Heart right ventricle (tissue), 16 donors: Measurements from ENCODE around the gene PGRMC2. TPM values are rescaled to one million over a fixed set of nuclear protein-coding genes. Genes with fewer than 3 reads are reported as not detected.

Experiments used
- ATAC-seq, 8 donors: fragments of 200-7000 bp; cut with Tn5 transposase; one replicate each; pipeline ENCODE4 v1.9.1; 2020; ENCODE audit warnings: mild to moderate bottlenecking in 8 of 8, moderate library complexity in 8 of 8, moderate number of reproducible peaks in 1 of 8
- DNase-seq, 2 donors: peaks; one replicate each; pipeline ENCODE4 v3.0.0-alpha.2; 2020
- H3K27ac ChIP-seq, 10 donors: fragments of 200-600 bp; sonication (generic) in 2 of 10; one replicate each; pipeline versions ENCODE4 v1.5.0 to v1.8.0; 2020 to 2022; ENCODE audit warnings: mild to moderate bottlenecking in 3 of 10
- H3K27me3 ChIP-seq, 7 donors: fragments of 200-600 bp; one replicate each; pipeline ENCODE4 v1.8.0; 2021 to 2022; ENCODE audit warnings: mild to moderate bottlenecking in 2 of 7
- H3K36me3 ChIP-seq, 9 donors: fragments of 200-600 bp; sonication (generic) in 1 of 9; one replicate each; pipeline versions ENCODE4 v1.5.0 to v1.8.0; 2020 to 2022; ENCODE audit warnings: mild to moderate bottlenecking in 2 of 9
- H3K4me1 ChIP-seq, 9 donors: fragments of 200-600 bp; sonication (generic) in 1 of 9; one replicate each; pipeline versions ENCODE4 v1.5.0 to v1.8.0; 2020 to 2022; ENCODE audit warnings: mild to moderate bottlenecking in 4 of 9
- H3K4me3 ChIP-seq, 10 donors: fragments of 200-600 bp; sonication (generic) in 2 of 10; one replicate each; pipeline versions ENCODE4 v1.5.0 to v1.8.0; 2020 to 2022; ENCODE audit warnings: mild to moderate bottlenecking in 7 of 10, moderate library complexity in 2 of 10
- H3K9me3 ChIP-seq, 11 donors: fragments of 200-600 bp in 10 of 11; sonication (generic) in 2 of 11; one replicate each; pipeline versions ENCODE4 v1.5.0 to v1.8.0; 2013 to 2022; ENCODE audit warnings: mild to moderate bottlenecking in 2 of 11, control low read depth in 1 of 11, moderate library complexity in 1 of 11
- CTCF ChIP-seq, 9 donors: fragments of 200-600 bp; sonication (generic) in 2 of 9; IDR thresholded peaks; one replicate each; pipeline versions ENCODE4 v1.5.0 to v1.8.0; 2021 to 2022; ENCODE audit warnings: antibody characterized with exemption in 9 of 9, mild to moderate bottlenecking in 5 of 9, moderate library complexity in 1 of 9
- WGBS, 2 donors: extraction: QIAGEN DNeasy Blood & Tissue Kit; methylation state at CpG; one replicate each; pipeline ENCODE4 v1.1.7; 2013; ENCODE audit warnings: inconsistent platforms in 1 of 2; 5-methylcytosine and 5-hydroxymethylcytosine counted together
- intact Hi-C, 10 donors: fragments of 100-400 bp; cut with DNase I; formaldehyde crosslinking; loops; one replicate each; pipeline versions ENCODE4 v1.11.1 to v1.14.2; 2022
- polyA plus RNA-seq, 2 donors: library from polyadenylated mRNA; stranded (reverse); fragments of 200-250 nt; gene quantifications; one replicate each; pipeline ENCODE4 v1.2.3, GENCODE V29; 2013
- total RNA-seq, 10 donors: library from RNA; stranded (reverse); fragmentation: NEBNext Ultra II Directional in 3 of 10; extraction: Animal tissue kit (Norgen Biotek cat#: 25700) in 3 of 10; gene quantifications; one replicate each; pipeline versions ENCODE4 v1.2.1 to v1.2.4, GENCODE V29; 2021 to 2023
- donor health status: Arrhythmogenic right ventricular cardiomyopathy.
- donor health status: ischemic (EF 13 %, LVEDD 7.1; RV severe dilation, severe dysfunction).
- donor health status: healthy with polysubstance abuse.
- donor health status: DM: no; HTN: yes; CAD: no.
- donor health status: DM: no; HTN: no; CAD: no.
- donor health status: ischemic (EF 25% LVEDD 6.9; RV normal size, moderate dysfunction).
- donor health status: ischemic (EF 25% LVEDD 5.7; RV mildly dilated, moderate dysfunction).
- donor health status: healthy.
- donor health status: DM: yes; HTN: yes; CAD: no.
- donor health status: Ischemic cardiomyopathy.
- donor health status: ischemic (EF 35%, LVEDD 5.7; RV mildly dilated, moderate dysfunction).
- donor health status: nonischemic (EF 11% LVEDD 7.7; RV severe dilation, severe dysfunction).
- donor health status: DM: yes; HTN: yes; CAD: no.
- donor health status: PGD.
- donor health status: ischemic (EF 29% LVEDD 5.4; RV normal size, mild dysfunction).
- donor health status: nonischemic (EF 23%, LVEDD 6.1; RV moderate dilation, normal function).

PGRMC2 gene
- total and polyA plus RNA-seq, 12 donors: 26.0 to 78.9 (median 66.6) TPM

- H3K9me3 ChIP-seq: no peaks in the 10 kb centered on the region
- TF ChIP-seq CTCF (IDR thresholded peaks at IDR 0.05): no peak
- no peaks in the 10 kb centered on the region for H3K27me3 ChIP-seq
- H3K4me3 ChIP-seq: no peak overlapping the region
- no peak for ATAC-seq
- H3K36me3 ChIP-seq: no peaks in the 10 kb centered on the region
- H3K4me1 ChIP-seq: no peaks in the 10 kb centered on the region
- DNase-seq: no peak
- WGBS, 2 donors: 94 to 97% methylated on average over 3 of the region's 3 CpGs
- intact Hi-C loops: no loop called here
- H3K27ac ChIP-seq: peak overlapping the region in 1 of 10 donors; percentile 10
Measured at GRCh38 chr4:128241019-128241418, 46.6 kb downstream of the PGRMC2 start.

- H3K4me1 ChIP-seq: no peaks in the 10 kb centered on the region
- H3K36me3 ChIP-seq: no peaks in the 10 kb centered on the region
- no peak for DNase-seq
- TF ChIP-seq CTCF (IDR thresholded peaks at IDR 0.05): no peak
- no peak overlapping the region for H3K27ac ChIP-seq
- ATAC-seq: no peak
- 93% methylated on average over 3 of the region's 3 CpGs for WGBS, 2 donors
- no peak overlapping the region for H3K4me3 ChIP-seq
- H3K27me3 ChIP-seq: peaks cover 0 to 3% (median 0%) of the 10 kb centered on the region in 7 donors
- intact Hi-C loops: no loop called here
- peaks cover 0 to 6% (median 0%) of the 10 kb centered on the region in 11 donors for H3K9me3 ChIP-seq
Measured at GRCh38 chr4:128234836-128235235, 52.8 kb downstream of the PGRMC2 start.

GRCh38 chr4:128232719-128233118 is 54.9 kb downstream of the PGRMC2 start:
- no peaks in the 10 kb centered on the region for H3K4me1 ChIP-seq
- H3K9me3 ChIP-seq: peaks cover 0 to 7% (median 0%) of the 10 kb centered on the region in 11 donors
- 92 to 94% methylated on average over 3 of the region's 3 CpGs for WGBS, 2 donors
- H3K4me3 ChIP-seq: no peak overlapping the region
- no peak for TF ChIP-seq CTCF (IDR thresholded peaks at IDR 0.05)
- DNase-seq (no peak), ATAC-seq (no peak)
- H3K27ac ChIP-seq: no peak overlapping the region
- intact Hi-C loops: no loop called here
- H3K27me3 ChIP-seq: peaks cover 0 to 3% (median 0%) of the 10 kb centered on the region in 7 donors
- no peaks in the 10 kb centered on the region for H3K36me3 ChIP-seq

- 66 to 72% methylated on average over 6 of the region's 6 CpGs for WGBS, 2 donors
- no peaks in the 10 kb centered on the region for H3K36me3 ChIP-seq
- no peak overlapping the region for H3K27ac ChIP-seq
- ATAC-seq: no peak
- no peaks in the 10 kb centered on the region for H3K27me3 ChIP-seq
- no peaks in the 10 kb centered on the region for H3K4me1 ChIP-seq
- DNase-seq: no peak
- no peak overlapping the region for H3K4me3 ChIP-seq
- H3K9me3 ChIP-seq: peaks cover 0 to 7% (median 0%) of the 10 kb centered on the region in 11 donors
- no peak for TF ChIP-seq CTCF (IDR thresholded peaks at IDR 0.05)
- intact Hi-C loops: no loop called here
Measured at GRCh38 chr4:128228845-128229795, 58.5 kb downstream of the PGRMC2 start.
